HG03432 (cell line): ENCODE data around the gene RCSD1.

ENCODE experiments used
- ATAC-seq: cut with Tn5 transposase; IDR thresholded peaks from one replicate; pipeline ENCODE4 v1.9.1; 2021; ENCODE audit warnings: mild to moderate bottlenecking, moderate library complexity; ENCODE audit not compliant: unreplicated experiment

Gene RCSD1

DNA sequence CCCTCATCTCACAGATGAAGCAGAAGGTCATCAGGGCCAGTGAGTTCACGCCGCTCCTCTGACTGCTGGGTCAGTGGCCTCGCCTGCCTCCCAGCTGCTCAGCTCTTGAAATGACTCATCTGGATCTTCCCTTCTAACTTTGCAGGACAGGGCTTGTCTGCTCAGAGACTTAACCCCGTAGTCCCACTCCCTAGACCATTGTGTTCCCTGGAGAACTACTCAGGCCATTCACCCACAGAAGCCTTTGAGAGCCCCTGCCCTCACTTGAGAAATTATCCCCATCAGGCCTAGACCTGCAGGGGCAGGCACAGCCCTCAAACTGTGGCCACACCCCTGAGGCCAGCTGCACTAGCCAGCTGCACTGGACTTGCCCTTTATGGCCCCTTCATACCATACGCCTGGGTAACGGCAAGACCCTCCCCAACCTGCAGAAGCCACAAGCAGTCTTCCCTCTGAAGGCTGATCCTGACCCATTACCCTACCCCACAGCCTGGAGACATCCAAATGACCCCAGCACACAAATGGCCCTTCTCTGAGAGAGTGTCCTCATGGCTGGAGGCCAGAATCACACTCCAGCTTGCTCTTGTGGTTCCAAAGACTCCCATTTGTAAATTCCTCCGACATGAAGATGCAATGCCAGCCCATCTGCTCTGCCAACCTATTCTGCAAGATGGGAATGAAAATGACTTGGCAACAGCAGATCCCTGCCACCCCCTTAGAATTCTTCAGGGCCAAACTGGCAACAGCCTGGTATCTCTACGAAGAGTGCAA lies 33.2 kb downstream of the RCSD1 start:
- ATAC-seq = peak; percentile 78

- ATAC-seq = no peak
These were observed 35.4 kb downstream of the RCSD1 start for GRCh38 chr1:167665469-167665868.

DNA sequence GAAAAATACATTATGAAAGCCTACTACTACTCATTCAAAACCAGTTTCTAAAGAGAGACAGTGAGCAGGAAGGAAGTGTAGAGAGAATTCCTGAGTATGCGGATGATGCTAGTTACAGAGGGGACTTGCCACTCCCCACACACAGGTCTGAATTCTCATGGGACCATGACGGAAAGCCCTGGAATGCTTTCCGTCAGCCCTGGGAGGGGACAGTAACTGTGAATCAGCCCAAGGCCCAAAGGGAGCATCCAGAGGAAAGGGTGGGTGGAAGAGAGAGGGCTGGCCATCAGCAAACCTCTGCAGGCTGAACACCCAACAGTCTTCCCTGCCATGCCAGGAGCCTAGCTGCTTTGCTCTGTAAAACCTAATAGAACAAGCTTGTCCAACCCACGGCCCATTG lies 36.4 kb downstream of the RCSD1 start:
- ATAC-seq = no peak

GRCh38 chr1:167667536-167667935 lies 37.5 kb downstream of the RCSD1 start:
- no peak for ATAC-seq

DNA sequence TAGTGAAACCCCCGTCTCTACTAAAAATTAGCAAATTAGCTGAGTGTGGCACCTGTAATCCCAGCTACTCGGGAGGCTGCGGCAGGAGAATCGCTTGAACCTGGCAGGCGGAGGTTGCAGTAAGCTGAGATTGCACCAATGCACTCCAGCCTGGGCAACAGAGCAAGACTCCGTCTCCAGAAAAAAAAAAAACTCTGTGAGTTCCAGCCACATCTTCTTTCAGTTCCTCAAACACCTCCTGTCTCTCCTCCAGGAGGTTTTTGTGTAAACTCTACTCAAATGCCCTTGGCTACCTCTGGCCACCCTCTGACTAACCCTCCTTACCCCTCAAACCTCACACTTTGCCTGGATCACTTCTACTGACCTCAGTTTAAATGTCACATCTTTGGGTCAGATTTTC lies 38.1 kb downstream of the RCSD1 start:
- peak; percentile 81 for ATAC-seq

- ATAC-seq = peak; percentile 65
These were observed 39.4 kb downstream of the RCSD1 start for GRCh38 chr1:167669209-167670124.

DNA sequence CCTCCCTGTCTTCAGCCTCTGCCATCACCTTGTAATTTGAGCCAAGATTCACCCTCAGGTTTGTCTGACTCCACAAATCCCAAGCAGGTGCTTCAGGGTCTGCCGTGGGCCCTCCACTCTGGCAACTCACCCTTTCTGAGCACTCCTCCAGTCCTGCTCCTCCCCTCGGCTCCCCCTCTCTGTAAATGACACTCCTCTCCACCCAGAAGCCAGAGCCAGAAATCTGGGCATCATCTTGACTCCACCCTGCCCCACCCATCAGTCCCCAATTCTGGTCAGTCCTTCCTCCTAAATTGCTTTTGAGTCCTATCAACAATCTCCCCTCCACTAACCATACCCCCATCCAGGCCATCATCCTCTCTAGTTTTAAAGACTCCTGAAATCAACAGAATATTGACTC lies 40.5 kb downstream of the RCSD1 start:
- no peak for ATAC-seq

DNA sequence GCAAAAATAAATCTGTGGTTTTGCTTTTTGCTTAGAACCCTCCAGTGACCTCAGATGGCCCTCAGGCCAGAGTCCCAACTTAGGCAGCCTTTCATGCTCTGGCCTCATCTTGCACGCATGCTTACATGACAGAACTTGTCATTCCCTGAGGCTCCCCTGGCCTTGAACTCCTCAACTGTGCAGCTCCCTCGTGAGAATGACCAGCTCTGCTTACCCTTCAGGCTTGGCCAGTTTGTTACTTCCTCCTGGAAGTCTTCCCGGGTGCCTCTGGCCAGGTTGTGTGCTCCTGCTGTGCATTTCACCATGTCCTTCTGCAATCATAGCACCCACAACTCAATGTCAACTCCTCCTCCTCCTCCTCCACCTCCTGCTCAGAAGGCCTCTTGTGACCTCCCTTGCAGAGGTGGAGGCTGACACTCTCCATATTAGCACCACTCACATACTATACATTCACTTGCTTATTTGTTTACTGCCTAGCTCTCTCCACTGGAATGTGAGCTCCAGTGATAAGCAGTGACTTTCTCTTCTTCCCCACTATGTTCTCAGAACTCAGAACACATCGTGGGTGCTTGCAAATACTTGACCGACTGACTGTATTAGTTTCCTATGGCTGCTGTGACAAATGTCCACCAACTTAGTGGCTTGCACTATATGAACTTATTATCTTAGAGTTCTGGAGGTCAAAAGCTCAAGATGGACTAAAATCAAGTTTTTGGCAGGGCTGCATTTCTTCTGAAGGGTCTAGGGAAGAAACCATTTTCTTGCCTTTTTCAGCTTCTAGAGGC lies 41.9 kb downstream of the RCSD1 start:
- ATAC-seq = no peak

GRCh38 chr1:167672831-167673230 lies 42.8 kb downstream of the RCSD1 start:
- no peak for ATAC-seq

- ATAC-seq = no peak
These were observed 43.2 kb downstream of the RCSD1 start for GRCh38 chr1:167673265-167673664.

- ATAC-seq = no peak
These were observed 44.1 kb downstream of the RCSD1 start for GRCh38 chr1:167674156-167674555.

DNA sequence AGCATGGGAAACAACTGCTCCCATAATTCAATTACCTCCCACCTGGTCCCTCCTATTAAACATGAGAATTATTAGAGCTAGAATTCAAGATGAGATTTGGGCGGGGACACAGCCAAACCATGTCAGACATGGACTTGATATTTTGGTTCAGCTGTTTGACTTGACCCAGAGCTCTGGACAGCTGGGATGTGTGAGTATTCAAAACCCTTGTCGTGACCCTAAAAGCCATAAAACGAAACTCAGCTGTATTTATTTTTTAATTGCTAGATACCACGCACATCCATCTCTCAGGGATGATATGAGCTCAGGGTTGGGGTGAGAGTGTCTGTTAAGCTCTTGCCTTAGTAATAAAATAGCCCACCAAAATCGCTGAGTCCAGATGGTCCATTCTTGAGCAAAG lies 45.4 kb downstream of the RCSD1 start:
- ATAC-seq = no peak

GRCh38 chr1:167676205-167676915 lies 46.3 kb downstream of the RCSD1 start:
- peak; percentile 56 for ATAC-seq

GRCh38 chr1:167676916-167677848 lies 47.1 kb downstream of the RCSD1 start:
- peak; percentile 46 for ATAC-seq

DNA sequence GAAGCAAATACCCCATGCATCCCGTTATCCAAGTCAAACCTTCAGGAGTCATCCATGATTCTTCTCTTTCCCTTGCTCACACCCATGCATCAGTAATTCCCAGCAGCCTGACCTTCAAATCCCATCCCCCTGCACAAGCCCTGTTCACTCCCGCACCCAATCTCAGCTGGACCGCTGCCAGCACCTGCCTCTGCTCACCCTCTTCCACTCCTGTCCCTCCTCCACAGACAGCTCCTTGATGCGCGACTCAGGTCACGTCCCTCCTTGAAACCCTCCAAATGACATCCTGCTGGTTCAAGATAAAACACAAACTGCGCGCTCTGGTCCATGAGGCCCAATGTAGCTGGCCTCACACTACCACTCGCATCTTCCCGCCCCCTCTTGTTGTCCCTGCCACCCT lies 48.4 kb downstream of the RCSD1 start:
- ATAC-seq = no peak

DNA sequence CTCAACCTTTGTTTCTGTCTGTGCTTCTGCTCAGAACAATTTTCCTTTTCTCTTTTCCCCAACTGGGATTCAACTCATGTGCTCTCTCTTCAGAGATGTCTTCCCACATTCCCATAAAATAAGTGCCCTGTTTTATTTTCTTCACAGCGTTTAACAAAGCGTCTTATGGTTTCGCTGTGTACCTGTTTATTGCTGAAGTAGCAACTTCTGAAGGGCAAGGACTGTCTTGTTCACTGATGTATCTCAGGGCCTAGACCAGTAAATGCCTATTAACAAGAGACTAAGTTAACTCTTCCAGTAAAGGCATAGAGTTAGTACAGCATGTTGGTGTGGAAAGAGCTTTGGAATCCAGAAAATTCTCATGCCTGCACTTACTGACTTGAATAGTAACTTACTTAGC lies 48.8 kb downstream of the RCSD1 start:
- no peak for ATAC-seq

DNA sequence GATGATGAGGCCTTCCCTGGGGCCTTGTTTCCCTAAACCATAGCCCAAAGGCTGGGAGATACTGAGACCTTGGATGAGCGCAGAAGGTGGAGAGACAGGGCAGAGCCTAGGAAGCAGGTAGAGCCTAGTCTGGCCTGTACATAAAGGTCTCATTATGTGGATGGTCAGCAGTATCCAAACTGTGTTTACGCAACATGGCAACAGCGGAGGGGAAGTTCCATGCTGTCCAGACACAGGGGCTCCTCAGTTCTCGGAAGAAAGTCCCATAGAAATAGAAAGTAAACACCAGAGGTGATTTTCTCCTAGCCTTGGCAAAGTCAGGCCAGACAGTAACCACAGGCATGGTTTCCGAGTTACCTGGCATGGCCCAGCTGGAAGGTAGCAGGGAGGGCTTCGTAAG lies 49.7 kb downstream of the RCSD1 start:
- ATAC-seq = no peak

DNA sequence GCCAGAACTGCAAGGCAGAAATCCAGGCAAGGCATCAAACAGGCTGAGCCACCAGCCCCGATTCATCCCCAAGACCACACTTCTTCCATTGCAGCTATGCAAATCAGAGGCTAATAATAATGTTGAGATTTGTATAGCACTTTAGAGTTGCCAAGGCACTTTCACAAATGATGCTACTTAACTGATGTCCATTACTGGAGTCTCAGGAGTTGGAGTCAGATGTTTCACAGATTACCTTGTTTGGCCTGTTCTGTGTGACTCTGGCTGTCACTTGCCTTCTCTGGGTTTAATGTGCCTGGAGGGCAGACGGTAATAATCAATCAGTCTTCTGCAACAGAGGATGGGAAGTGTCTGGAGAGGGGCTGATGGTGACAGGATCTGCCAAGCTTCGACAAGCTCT lies 51.0 kb downstream of the RCSD1 start:
- peak; percentile 23 for ATAC-seq

- no peak for ATAC-seq
These were observed 51.5 kb downstream of the RCSD1 start for GRCh38 chr1:167681451-167682098.
